ENCODE measurements around the gene SYCP2L. TPM values are rescaled to one million over a fixed set of nuclear protein-coding genes. Genes with fewer than 3 reads are reported as not detected.
"Not testable (repeated sequence)": the region's sequence is repeated elsewhere in the genome, so short reads cannot be mapped to it uniquely, and the experiment has no call there.

The SYCP2L gene
- total and polyA plus RNA-seq, 3 donors from 2014 or later = 5.4 to 8.7 (median 6.9) TPM

DNA sequence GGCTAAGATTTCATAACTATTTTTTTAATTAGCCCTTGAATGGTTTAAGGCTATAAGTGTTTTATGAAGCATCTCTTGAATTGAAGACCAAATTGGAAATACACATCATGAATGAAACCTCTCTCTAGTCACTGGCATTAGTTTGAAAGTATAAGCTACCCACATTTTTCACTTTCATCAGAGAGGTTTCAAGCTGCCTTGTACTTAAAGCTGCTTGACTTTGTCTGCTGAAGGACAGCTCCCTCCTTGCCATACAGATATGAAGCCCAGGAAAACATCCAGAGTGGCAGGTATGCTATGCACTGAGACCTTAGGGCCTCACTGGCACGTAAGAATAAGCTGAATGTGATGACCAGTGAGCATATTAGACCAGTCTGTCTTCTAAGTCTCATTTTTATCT lies 94.6 kb downstream of the SYCP2L start:
- 91 to 100% methylated on average over 1 of the region's 1 CpG for WGBS, 2 donors
- Histone ChIP-seq H3K36me3 (ENCODE audit: low read depth, missing control alignments) (no peaks in the 10 kb centered on the region), H3K9me3 (no peaks in the 10 kb centered on the region), H3K4me1 (no peaks in the 10 kb centered on the region), H3K27ac (no peak overlapping the region), H3K27me3 (no peaks in the 10 kb centered on the region), H3K4me3 (no peak overlapping the region)
- intact Hi-C loops (cut with DNase I; ENCODE audit: low total_unique reads) = no loop called here
- no peak for DNase-seq
- TF ChIP-seq, protein P1, sequence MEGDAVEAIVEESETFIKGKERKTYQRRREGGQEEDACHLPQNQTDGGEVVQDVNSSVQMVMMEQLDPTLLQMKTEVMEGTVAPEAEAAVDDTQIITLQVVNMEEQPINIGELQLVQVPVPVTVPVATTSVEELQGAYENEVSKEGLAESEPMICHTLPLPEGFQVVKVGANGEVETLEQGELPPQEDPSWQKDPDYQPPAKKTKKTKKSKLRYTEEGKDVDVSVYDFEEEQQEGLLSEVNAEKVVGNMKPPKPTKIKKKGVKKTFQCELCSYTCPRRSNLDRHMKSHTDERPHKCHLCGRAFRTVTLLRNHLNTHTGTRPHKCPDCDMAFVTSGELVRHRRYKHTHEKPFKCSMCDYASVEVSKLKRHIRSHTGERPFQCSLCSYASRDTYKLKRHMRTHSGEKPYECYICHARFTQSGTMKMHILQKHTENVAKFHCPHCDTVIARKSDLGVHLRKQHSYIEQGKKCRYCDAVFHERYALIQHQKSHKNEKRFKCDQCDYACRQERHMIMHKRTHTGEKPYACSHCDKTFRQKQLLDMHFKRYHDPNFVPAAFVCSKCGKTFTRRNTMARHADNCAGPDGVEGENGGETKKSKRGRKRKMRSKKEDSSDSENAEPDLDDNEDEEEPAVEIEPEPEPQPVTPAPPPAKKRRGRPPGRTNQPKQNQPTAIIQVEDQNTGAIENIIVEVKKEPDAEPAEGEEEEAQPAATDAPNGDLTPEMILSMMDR (IDR thresholded peaks at IDR 0.05) = no peak
- TF ChIP-seq POLR2A (IDR thresholded peaks at IDR 0.05) = no peak

DNA sequence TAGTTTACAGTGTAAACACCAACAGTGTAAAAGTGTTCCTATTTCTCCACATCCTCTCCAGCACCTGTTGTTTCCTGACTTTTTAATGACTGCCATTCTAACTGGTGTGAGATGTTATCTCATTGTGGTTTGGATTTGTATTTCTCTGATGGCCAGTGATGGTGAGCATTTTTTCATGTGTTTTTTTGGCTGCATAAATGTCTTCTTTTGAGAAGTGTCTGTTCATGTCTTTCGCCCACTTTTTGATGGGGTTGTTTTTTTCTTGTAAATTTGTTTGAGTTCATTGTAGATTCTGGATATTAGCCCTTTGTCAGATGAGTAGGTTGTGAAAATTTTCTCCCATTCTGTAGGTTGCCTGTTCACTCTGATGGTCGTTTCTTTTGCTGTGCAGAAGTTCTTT lies 98.1 kb downstream of the SYCP2L start:
- WGBS, 2 donors = 91 to 92% methylated on average over 2 of the region's 2 CpGs

DNA sequence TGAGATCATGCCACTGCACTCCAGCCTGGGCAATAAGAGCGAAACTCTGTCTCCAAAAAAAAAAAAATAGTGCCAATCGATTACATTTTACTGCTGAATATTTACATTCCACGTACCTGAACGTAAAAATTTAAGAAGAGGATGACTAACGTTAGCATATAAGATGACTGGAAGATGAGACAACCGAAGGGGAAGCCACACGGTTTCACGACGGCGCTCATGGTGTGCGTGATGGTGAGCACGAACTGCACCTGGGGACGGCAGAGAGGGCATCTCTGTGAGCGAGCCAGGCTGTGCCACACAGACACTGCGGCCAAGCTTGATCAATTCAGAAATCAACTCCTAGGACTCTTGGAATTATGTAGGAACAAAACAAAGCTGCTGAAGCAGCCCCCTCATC lies 102.7 kb downstream of the SYCP2L start:
- Histone ChIP-seq H3K36me3 (ENCODE audit: low read depth, missing control alignments) (no peaks in the 10 kb centered on the region), H3K27ac (no peak overlapping the region), H3K4me1 (no peaks in the 10 kb centered on the region), H3K27me3 (no peaks in the 10 kb centered on the region), H3K9me3 (no peaks in the 10 kb centered on the region), H3K4me3 (no peak overlapping the region)
- intact Hi-C loops (cut with DNase I; ENCODE audit: low total_unique reads) = no loop called here
- WGBS, 2 donors = 92 to 95% methylated on average over 15 of the region's 15 CpGs
- DNase-seq = no peak
- TF ChIP-seq POLR2A (IDR thresholded peaks at IDR 0.05) = no peak
- TF ChIP-seq, protein P1 (IDR thresholded peaks at IDR 0.05) = no peak

More for the DNA sequence above, 98.1 kb downstream of the SYCP2L start:
- DNase-seq; intact Hi-C loops (cut with DNase I; ENCODE audit: low total_unique reads); H3K36me3 ChIP-seq (ENCODE audit: low read depth, missing control alignments); H3K27ac ChIP-seq; H3K9me3 ChIP-seq; H3K27me3 ChIP-seq; H3K4me1 ChIP-seq; H3K4me3 ChIP-seq: not testable (repeated sequence)

DNA sequence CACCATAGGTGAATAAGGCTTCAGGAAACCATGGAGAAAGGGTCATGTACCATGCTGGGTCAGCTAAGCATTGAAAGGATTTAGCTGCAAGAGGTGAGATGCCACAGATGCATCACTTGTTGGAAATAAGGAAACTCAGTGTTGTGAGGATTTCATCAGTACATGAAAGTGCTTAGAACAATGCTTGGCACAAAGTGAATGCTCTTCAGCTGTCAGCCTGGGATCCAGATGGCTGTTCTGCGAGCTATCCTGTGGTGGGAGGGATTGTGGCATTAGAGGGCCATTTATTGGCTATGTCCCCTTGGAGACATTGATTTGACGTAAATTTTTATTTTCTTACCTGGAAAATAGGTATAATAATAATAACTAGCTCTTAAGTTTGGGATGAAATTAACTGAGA lies 104.3 kb downstream of the SYCP2L start:
- WGBS, 2 donors = 39 to 52% methylated on average over 2 of the region's 2 CpGs
- no peaks in the 10 kb centered on the region for H3K27me3 ChIP-seq
- no peaks in the 10 kb centered on the region for H3K9me3 ChIP-seq
- intact Hi-C loops (cut with DNase I; ENCODE audit: low total_unique reads) = no loop called here
- no peaks in the 10 kb centered on the region for H3K4me1 ChIP-seq
- H3K4me3 ChIP-seq = no peak overlapping the region
- no peak for DNase-seq
- no peak overlapping the region for H3K27ac ChIP-seq
- H3K36me3 ChIP-seq (ENCODE audit: low read depth, missing control alignments) = no peaks in the 10 kb centered on the region
- TF ChIP-seq, protein P1 (IDR thresholded peaks at IDR 0.05) = no peak
- no peak for TF ChIP-seq POLR2A (IDR thresholded peaks at IDR 0.05)

DNA sequence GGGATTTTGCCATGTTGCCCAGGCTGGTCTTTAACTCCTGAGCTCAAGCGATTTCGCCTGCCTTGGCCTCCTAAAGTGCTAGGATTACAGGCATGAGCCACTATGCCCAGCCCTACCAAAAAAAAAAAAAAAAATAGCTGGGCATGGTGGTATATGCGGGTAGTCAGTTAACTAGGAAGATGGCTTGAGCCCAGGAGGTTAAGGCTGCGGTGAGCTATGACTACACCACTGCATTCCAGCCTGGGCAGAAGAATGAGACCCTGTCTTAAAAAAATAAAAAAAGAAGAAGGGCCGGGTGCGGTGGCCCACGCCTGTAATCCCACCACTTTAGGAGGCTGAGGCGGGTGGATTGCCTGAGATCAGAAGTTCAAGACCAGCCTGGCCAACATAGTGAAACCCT lies 107.0 kb downstream of the SYCP2L start:
- intact Hi-C loops (cut with DNase I; ENCODE audit: low total_unique reads) = no loop called here
- no peak for TF ChIP-seq POLR2A (IDR thresholded peaks at IDR 0.05)
- TF ChIP-seq, protein P1 (IDR thresholded peaks at IDR 0.05) = no peak
- Histone ChIP-seq H3K27me3 (no peaks in the 10 kb centered on the region), H3K36me3 (ENCODE audit: low read depth, missing control alignments) (no peaks in the 10 kb centered on the region), H3K9me3 (no peaks in the 10 kb centered on the region), H3K27ac (no peak overlapping the region), H3K4me1 (no peaks in the 10 kb centered on the region), H3K4me3 (no peak overlapping the region)
- 97% methylated on average over 8 of the region's 8 CpGs for WGBS, 2 donors
- DNase-seq = no peak

Data from testis (tissue), 3 donors.